Measurements from ENCODE around the gene PLTP.
"Not testable (repeated sequence)": the region's sequence is repeated elsewhere in the genome, so short reads cannot be mapped to it uniquely, and the experiment has no call there.

PLTP gene

DNA sequence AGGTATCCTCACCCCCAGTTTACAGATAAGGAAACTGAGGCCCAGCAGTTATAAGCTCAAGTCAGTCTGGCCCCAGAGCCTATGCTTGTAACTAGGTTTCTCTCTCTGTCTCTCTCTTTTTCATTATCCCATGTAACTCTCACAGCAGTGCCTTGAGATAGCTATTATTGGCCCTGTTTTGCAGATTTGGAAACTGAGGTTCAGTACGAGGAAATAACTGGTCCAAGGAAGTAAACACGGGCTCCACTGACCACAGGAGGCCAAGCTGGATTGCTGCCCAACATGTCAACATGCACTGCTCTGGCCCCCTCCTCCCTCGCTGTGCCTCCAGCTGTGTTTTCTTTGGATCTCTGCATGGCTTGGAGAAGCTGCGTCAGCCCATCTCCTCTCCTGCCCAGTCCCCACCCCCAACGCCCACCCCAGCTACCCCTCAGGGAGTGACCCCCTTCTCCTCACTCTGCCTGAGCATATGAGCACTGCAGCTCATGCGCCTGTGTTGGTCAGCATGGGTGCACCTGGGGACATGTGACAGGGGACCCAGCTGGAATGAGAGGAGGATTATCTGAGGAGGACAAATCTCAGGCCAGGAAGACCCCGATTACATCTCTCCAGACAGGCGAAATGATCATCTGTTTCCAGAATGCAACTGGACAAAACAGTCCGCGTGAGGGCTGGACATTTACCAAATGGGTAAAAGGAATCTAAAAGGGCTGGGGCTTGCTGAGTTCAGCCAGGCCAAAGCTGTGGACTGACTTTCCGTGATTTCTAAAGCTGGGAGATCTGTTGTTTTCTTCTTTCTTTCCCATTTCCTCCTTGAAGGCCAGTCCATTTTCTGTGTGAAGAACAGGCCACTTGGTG lies 7.8 kb upstream of the PLTP start:
- DNase-seq, result peak; percentile 85

DNA sequence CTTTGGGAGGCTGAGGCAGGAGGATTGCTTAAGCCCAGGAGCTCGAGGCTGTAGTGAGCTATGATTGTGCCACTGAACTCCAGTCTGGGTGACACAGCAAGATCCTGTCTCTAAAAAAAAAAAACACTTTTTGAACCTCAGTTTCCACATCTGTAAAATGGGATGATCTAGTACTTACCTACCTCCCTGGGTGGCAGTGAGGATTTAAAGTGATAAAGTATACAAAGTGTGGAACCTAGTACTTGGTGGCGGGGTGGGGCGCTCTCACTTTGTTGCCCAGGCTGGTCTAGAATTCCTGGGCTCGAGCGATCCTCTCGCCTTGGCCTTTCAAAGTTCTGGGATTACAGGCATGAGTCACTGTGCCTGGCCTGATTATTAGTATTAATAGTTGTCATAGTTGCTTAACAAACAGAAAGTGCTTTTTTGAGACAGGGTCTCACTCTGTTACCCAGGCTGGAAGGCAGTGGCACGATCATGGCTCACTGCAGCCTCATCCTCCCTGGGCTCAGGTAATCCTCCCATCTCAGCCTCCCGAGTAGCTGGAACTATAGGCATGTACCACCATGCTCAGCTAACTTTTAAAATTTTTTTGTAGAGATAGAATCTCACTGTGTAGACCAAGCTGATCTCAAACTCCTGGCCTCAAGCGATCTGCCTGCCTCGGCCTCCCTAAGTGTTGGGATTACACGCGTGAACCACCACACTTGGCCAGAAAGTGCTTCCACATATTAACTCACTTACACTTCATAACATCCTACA lies 7.0 kb upstream of the PLTP start:
- no peak for DNase-seq

DNA sequence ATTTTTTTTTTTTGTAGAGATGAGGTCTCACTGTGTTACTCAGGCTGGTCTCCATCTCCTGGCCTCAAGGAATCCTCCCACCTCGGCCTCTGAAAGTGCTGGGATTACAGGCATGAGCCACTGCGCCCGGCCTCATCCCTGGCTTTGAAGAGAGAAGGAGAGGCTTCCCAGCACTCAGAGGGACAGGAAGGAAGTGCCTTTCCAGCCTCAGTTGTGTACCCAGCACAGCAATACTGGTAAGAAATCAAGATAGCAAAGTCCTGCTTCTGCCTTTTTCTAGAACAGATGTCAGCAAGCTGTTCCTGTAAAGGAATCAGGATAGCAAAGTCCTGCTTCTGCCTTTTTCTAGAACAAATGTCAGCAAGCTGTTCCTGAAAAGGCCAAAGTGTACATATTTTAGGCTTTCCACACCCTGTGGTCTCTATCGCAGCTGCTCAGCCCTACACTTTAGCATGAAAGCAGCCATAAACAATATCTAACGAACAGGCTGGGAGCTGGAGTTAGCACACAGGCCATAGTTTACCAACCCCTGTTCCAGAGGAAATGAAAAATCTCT lies 6.3 kb upstream of the PLTP start:
- no peak for DNase-seq

DNA sequence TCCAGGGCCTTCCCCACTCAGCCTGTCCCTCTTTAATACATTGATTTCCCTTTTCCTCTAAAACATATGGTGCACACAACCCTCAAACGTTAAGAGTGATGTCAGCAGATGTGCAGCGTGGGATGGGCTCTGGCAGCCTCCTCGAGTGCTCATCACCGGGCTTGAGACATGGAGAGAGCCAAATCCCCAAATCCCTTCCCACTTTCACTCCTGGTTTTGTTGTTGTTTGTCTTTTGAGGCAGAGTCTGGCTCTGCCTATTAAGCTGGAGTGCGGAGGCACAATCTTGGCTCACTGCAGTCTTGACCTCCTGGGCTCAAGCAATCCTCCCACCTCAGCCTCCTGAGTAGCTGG lies 5.8 kb upstream of the PLTP start:
- DNase-seq, result peak; percentile 71

DNA sequence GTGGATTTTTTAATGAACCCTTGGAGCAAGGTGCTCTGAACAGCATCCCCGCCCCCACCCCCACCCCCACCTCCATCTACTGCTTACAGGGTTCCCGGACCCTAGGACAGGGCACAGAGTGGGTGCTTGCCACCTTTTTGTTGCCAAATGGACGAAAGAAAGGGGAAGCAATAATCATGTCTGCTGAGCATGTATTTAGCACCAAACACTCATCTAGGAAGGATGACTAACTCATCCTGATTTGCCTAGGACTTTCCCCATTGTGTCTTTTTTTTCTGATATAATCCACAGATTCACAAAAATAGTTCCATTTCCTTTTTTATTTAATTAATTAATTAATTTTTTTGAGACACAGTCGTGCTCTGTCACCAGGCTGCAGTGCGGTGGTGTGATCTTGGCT lies 1.2 kb upstream of the PLTP start:
- no peak for DNase-seq

DNA sequence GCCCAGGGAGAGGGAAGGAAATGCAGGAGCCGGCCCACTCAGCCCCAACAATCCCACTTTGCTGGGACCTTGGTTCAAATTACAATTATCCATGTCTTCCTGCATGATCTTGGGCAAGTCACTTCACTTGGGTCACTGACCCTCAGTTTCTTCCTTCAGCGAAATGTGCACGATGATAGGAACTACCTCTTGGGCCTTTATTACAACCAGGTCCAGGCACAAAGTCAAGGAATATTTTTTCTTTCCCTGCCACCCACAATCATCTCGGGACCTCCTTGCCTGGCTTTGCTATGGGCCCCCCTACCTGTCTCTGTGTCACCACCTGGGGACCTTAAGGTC lies 358 bp upstream of the PLTP start:
- DNase-seq, result no peak

DNA sequence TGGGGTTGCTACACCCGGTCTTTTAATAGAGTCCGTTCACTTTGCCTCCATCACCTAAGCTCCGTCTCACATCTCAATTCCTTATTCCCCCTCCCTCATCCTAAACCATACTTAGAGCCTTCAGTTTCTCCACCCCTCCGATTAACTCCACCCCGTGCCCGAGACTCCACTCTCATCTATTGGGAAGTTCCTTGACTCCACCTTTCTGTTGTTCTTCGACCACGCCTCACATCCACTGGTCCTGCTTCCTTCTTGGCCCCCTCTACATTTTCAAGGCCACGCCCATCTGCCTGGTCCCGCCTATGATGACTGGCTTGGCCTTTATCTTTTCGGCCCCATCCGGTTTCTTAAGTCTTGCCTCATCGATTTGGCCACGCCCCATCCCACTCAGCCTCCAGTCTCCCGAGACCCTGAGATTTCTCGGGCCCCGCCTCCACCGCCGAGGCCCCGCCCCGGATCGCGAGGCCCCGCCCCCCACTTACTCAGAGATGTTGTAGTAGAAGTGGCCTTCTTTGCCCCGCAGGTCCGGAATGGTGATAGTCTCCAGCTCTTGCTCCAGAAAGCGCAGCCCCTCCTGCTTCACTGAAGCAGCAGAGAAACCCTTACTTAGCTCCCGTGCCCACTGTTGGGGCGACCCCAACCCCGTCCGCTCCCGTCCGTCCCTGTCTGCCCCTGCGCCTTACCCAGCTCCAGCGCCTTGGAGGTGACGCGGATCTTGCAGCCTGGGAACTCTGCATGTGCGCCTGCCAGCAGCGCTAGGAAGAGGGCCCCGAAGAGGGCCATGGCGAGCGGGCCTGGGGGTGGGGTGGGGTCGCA lies 1.1 kb downstream of the PLTP start:
- DNase-seq, result peak; percentile 96

DNA sequence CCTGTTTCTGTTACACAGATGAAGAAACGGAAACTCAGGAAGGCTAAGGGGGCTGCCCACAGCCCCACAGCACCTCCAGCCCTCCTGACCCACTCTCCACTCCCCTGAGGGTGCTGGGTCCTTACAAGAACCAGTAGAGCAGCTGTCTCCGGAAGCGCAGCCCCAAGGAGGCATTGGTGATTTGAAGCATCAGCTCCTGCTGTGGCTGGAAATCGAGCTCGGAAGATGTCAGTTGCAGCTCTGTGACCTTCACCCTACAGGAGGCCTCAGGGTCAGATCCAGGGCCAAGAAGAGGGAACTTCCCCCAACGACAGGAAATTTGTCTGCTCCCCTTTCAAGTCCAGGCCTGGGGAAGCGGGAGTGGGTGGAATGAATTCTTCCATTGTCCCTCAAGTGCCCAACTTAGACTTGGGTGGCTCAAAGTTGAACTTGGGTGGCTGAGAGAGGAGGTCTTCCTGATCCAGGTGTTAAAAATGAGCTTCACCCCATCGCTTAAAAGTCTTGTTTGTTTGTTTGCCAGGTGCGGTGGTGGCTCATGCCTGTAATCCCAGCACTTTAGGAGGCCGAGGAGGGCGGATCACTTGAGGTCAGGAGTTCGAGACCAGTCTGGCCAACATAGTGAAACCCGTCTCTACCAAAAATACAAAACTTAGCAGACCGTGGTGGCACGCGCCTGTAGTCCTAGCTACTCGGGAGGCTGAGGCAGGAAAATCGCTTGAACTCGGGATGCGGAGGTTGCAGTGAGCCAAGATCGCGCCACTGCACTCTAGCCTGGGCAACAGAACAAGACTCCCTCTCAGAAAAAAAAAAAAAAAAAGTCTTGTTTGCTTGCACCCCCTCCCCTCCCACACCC lies 1.9 kb downstream of the PLTP start:
- no peak for DNase-seq

DNA sequence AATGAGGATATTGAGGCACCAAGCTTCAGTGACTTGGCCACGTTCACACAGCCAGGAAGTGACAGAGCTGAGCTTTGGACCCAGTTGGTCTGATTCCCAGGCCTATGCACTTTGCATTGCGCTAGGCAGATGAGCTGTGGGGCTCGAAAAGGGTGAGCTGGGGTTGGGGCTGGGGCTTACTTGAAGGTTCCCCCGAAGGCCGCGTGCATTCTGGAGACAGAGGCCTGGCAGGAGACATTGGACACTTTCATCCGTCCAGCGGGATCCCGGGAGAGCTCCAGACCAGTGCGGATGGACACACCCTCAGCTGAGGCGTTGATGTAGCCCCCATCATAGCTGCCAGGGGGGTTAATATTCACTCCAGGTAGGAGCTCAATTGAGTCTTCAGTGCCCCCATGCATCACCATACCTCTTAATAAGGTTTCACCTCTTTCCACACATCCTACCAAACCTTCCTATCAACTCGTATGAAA lies 2.6 kb downstream of the PLTP start:
- no peak for DNase-seq

DNA sequence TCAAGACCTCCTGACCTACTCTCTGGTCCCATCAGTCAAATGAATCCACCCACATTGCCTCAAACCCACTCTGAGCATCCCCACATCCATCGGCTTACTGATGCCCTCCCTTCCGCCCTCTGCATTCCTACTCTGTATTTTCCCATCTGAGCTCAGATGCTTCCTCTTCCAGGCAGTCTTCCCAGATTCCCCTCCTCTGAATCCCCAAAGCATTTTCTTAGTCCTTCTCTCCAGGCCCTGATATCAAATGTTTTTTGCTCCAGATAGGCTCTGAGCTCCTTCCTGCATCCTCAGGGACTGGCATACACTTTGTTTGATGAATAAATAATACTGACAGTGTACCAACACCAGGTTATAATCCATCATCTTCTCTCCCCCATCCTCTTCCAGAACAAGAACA lies 3.9 kb downstream of the PLTP start:
- DNase-seq, result no peak

DNA sequence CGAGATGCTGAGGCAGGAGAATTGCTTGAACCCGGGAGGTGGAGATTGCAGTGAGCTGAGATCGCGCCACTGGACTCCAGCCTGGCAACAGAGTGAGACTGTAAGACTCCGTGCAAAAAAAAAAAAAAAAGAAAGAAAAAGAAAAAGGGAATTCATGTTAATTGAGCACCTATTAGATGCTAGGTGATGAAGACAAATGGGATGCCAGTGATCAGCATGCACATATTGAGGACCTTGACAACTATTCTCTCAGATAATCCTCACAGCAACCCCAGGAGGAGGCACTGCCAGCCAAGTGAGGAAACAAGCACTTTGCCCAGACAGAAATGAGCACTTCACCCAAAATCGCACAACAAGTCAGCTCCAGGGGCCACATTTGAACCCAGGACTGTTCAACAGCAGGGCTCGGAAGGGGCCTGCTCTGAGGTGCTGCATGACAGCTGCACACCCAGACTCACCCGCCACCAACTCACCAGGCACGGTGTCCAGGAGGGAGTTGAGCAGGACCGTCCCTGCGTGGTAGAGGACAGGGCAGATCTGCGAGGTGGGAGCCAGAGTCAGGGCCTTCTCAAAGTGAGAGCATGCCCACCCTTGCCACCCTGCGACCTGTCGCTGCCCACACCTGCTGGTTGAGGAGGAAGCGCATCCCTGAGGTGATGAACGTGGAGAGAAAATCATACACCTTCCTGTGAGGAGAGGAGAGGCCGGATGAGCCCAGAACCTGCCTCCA lies 4.6 kb downstream of the PLTP start:
- no peak for DNase-seq

DNA sequence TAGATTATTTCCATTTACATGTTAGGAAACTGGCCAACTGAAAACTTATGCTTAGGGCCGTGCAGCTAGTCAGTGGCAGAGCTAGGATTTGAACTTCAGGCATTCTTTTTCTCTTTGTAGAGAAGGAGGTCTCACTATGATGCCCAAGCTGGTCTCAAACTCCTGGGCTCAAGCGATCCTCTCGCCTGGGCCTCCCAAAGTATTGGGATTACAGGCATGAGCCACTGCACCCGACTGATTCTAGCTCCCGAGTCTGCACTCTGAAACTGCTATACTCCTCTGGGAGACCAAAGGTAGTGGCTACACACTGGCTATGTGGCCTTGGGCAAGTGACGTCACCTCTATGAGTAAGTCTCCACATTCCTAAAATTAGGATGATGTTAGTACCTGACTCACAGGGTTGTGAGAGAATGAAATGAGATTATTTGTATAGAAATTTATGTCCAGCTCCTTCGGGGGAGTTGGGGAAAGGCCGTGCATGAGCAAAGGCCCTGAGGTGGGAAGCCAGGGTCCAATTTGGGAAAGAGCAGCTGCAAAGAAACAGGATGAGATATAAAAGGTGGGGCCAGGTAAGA lies 6.4 kb downstream of the PLTP start:
- no peak for DNase-seq

DNA sequence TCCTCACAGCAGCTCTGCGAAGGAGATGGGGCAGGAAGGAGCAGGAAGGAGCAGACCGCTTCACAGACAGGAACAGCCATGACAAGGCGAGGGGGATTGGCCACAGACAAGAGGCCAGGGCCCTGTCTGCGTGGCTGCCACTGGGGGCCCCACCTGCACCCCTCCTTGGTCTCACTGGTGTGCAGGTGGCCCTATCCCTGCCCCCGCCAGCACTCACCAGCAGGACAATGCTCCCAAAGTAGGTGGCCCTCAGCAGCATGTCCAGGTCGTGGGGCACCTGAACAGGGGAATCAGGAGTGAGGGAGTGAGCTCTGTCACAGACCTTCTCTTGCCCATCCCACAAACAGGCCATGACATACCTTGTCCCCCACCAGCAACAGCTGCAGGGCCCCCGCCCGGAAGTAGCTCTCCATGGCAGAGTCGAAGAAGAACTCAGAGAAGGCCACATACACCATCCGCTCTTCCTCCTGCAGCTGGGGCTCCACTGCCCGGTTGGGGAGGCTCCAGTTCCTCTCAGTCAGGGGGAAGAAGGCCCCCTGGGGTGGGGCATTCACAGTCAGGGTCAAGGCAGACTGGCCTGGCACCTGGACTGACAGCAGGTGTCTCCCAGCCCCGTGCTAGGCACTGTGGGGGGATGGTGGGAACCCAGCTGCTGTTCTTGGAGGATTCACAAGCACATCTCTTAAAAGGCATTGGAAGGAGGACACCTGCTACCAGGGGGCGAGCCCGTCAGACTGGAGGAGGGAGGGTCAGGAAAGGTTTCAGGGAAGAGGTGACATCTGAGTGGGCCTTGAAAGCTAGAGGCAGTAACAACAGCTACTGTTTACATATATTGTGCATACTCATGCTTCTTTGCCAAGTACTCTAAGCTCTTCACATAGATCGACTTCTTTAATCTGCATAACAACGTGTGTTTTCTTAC lies 7.1 kb downstream of the PLTP start:
- no peak for DNase-seq

DNA sequence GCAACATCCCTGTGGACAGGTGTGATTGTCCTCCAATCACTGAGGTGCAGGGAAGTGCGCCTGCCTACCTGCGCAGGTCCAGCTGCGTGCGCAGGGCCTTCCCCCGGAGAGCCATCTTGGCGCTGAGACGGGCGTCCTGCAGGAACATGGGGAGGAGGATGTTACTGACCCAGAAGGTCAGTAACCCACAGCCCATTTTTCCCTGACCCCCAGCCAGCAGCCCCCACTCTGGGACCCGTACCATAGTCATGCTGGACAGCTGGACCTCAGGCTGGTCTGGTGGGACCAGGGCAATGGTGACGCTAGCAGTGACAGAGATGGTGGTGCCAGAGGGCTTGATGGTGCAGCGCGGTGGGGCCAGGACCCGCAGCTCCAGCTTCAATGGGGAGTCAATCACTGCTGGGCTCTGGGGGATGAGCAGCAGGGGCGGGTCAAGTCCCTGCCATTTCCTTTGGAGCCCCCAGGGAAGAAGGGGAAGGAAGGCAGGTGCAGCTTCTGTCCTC lies 9.7 kb downstream of the PLTP start:
- no peak for DNase-seq

DNA sequence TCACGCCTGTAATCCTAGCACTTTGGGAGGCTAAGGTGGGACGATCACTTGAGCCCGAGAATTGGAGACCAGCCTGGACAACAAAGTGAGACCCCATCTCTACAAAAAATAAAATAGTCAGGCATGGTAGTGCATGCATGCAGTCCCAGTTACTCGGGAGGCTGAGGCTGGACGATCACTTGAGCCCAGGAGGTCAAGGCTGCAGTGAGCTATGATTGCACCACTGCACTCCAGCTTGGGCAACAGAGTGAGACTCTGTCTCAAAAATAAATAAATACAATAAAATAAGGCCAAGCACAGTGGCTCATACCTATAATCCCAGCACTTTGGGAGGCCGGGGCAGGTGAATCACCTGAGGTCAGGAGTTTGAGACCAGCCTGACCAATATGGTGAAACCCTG lies 10.6 kb downstream of the PLTP start:
- not testable (repeated sequence) for DNase-seq

DNA sequence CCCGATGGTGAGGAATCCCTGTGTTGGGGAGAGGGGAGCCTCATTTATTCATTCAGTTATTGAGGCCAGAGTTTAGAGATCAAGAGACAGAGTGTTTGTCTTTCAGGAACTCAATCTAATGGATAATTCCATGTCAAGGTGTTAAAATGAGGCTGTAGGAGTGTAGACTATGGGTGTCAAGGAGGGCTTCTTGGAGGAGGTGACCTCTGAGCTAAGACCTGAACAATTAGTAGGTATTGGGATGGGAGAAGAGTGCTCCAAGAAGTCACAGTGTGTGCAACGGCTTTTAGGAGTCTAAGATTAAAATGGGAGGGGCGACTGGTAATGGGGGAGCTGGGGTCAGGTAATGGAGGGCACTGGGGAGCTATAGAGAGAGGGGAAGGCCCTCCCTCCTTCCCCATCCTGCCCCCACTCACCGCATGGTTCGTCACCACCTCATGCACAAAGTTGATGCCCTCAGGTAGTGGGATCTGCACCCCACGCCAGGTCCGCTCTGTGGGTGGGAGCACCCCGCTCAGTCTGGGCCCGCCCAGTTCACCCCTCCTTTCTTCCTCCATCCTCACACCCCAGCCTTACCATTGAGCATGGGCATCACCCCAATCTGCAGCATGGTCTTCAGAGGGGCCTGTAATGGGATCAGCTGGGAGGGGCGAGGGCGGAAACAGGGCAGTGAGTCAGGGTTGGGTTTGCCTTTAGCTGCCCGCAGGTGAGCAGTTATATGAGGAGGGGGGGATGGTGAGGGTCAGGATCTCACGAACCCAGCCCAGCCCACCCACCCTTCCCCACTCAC lies 12.7 kb downstream of the PLTP start:
- DNase-seq, result no peak

DNA sequence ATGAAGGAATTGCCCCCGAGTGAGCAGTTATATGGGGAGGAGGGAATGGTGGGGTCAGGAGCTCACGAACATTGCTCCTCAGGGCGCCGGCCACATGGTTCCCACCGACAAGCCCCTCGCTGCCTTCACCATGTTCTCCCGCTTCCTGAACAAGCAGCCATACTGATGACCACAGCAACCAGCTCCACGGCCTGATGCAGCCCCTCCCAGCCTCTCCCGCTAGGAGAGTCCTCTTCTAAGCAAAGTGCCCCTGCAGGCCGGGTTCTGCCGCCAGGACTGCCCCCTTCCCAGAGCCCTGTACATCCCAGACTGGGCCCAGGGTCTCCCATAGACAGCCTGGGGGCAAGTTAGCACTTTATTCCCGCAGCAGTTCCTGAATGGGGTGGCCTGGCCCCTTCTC lies 13.7 kb downstream of the PLTP start:
- no peak for DNase-seq

DNA sequence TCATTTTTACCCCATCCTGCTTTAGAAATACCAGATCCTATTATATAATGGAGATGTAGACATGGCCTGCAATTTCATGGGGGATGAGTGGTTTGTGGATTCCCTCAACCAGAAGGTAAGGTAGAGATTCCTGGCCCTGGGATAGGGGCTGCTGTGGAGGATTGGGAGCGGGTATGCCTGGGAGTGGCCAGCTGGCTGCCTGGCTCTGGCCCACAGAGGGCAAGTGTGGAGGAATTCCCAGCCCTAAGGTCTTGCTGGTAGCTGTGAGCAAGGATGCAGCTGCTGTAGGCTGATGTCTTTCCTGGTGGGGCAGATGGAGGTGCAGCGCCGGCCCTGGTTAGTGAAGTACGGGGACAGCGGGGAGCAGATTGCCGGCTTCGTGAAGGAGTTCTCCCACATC lies 14.3 kb downstream of the PLTP start:
- DNase-seq, result no peak

DNA sequence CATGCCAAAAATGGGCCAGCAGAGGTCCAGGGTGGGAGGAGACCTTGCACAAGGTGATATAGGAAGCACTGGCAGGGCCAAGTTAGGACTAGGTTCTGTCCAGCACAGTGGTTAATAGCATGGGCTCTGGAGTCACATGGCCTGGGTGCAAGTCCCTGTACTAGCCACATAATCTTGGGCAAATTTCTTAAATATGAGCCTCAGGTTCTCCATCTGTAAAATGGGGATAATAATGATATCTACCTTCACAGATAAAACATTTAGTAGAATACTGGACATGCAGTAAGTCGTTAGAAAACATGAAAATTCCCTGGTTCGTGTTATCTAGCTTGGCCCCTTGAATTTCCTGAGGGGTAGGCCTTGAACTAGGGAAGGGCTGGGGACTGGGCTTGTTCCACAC lies 14.7 kb downstream of the PLTP start:
- DNase-seq, result no peak
